GM23338 (cell line): ENCODE measurements around the gene CDK16. TPM values are rescaled to one million over a fixed set of nuclear protein-coding genes. Genes with fewer than 3 reads are reported as not detected.

ENCODE experiments used
- ATAC-seq: fragments of 200-7000 bp; cut with Tn5 transposase; 3 replicates; pipeline ENCODE4 v1.9.1; 2020
- DNase-seq: peaks from one replicate; pipeline ENCODE4 v3.0.0-alpha.2; 2015; ENCODE audit warnings: low spot score
- H2AFZ ChIP-seq: fragments of 200-600 bp; sonication (generic); 2 replicates; pipeline ENCODE4 v1.8.0; 2016; ENCODE audit warnings: antibody characterized with exemption, mild to moderate bottlenecking, moderate library complexity
- H3F3A ChIP-seq: fragments of 200-600 bp; sonication (generic); replicated peaks from 2 replicates; pipeline ENCODE4 v1.8.0; 2017; ENCODE audit warnings: antibody characterized with exemption, mixed run types, low read depth
- H3K27ac ChIP-seq: fragments of 200-600 bp; sonication (generic); 2 replicates; pipeline ENCODE4 v1.6.1; 2016; ENCODE audit warnings: low read depth
- H3K27me3 ChIP-seq: fragments of 200-600 bp; sonication (generic); 2 replicates; pipeline ENCODE4 v1.8.0; 2016; ENCODE audit warnings: mild to moderate bottlenecking, mixed run types, moderate library complexity; ENCODE audit not compliant: insufficient read depth
- H3K36me3 ChIP-seq: fragments of 200-600 bp; sonication (generic); 2 replicates; pipeline ENCODE4 v1.8.0; 2016; ENCODE audit warnings: mild to moderate bottlenecking; ENCODE audit not compliant: insufficient read depth
- H3K4me1 ChIP-seq: fragments of 200-600 bp; sonication (generic); 2 replicates; pipeline ENCODE4 v1.8.0; 2016; ENCODE audit warnings: mild to moderate bottlenecking, moderate library complexity; ENCODE audit not compliant: insufficient read depth
- H3K4me2 ChIP-seq: fragments of 200-600 bp; sonication (generic); 2 replicates; pipeline ENCODE4 v1.7.1; 2017; ENCODE audit warnings: mixed run types
- H3K4me3 ChIP-seq: fragments of 200-600 bp; sonication (generic); 2 replicates; pipeline ENCODE4 v1.6.1; 2016; ENCODE audit warnings: mixed run types
- H3K79me2 ChIP-seq: fragments of 200-600 bp; sonication (generic); replicated peaks from 2 replicates; pipeline ENCODE4 v1.8.0; 2017; ENCODE audit warnings: mild to moderate bottlenecking; ENCODE audit not compliant: insufficient read depth
- H3K9me2 ChIP-seq: fragments of 200-600 bp; sonication (generic); 2 replicates; pipeline ENCODE4 v1.8.0; 2017; ENCODE audit not compliant: insufficient read depth
- H4K20me1 ChIP-seq: fragments of 200-600 bp; sonication (generic); replicated peaks from 2 replicates; pipeline ENCODE4 v1.8.0; 2017; ENCODE audit warnings: mild to moderate bottlenecking; ENCODE audit not compliant: insufficient read depth
- H3K27ac Mint-ChIP-seq: 2 replicates; pipeline ENCODE4 v1.8.0; 2020; ENCODE audit warnings: inconsistent platforms, mild to moderate bottlenecking, moderate library complexity, mixed read lengths
- H3K27me3 Mint-ChIP-seq: 3 replicates; pipeline ENCODE4 v1.8.0; 2022; ENCODE audit warnings: low read depth, mild to moderate bottlenecking, moderate library complexity, mixed read lengths, inconsistent platforms; ENCODE audit not compliant: insufficient read depth, poor library complexity
- H3K36me3 Mint-ChIP-seq: 3 replicates; pipeline ENCODE4 v1.8.0; 2021; ENCODE audit warnings: low read depth, mild to moderate bottlenecking, inconsistent platforms, moderate library complexity, mixed read lengths
- H3K4me1 Mint-ChIP-seq: 3 replicates; pipeline ENCODE4 v1.8.0; 2020; ENCODE audit warnings: mild to moderate bottlenecking, inconsistent platforms, mixed read lengths
- H3K4me3 Mint-ChIP-seq: 3 replicates; pipeline ENCODE4 v1.8.0; 2021; ENCODE audit warnings: moderate library complexity, mild to moderate bottlenecking, inconsistent platforms, mixed read lengths
- H3K9me3 Mint-ChIP-seq: 3 replicates; pipeline ENCODE4 v1.8.0; 2020; ENCODE audit warnings: moderate library complexity, mild to moderate bottlenecking, inconsistent platforms, mixed read lengths
- CREB1 ChIP-seq: fragments of 250-450 bp; sonication (Bioruptor Pico); IDR thresholded peaks from 2 replicates; pipeline ENCODE4 v1.5.0; 2020; ENCODE audit warnings: low read depth, mild to moderate bottlenecking, moderate library complexity
- EZH2 ChIP-seq: fragments of 200-600 bp; sonication (generic); IDR thresholded peaks from one replicate; pipeline ENCODE4 v1.8.0; 2017; ENCODE audit warnings: antibody characterized with exemption, mild to moderate bottlenecking, low read depth; ENCODE audit not compliant: unreplicated experiment
- EZH2phosphoT487 ChIP-seq: fragments of 200-600 bp; sonication (generic); IDR thresholded peaks from one replicate; pipeline ENCODE4 v1.8.1; 2018; ENCODE audit warnings: antibody characterized with exemption; ENCODE audit not compliant: unreplicated experiment
- JUNB ChIP-seq: IDR thresholded peaks from one replicate; pipeline ENCODE4 v1.6.1; 2016; ENCODE audit warnings: antibody characterized with exemption; ENCODE audit not compliant: unreplicated experiment
- NANOG ChIP-seq: IDR thresholded peaks from 2 replicates; pipeline ENCODE4 v1.6.1; 2016; ENCODE audit warnings: antibody characterized with exemption, borderline replicate concordance
- POLR2AphosphoS5 ChIP-seq: IDR thresholded peaks from 2 replicates; pipeline ENCODE4 v1.6.1; 2016; ENCODE audit warnings: antibody characterized with exemption, low read depth
- STAT1 ChIP-seq: IDR thresholded peaks from one replicate; pipeline ENCODE4 v1.6.1; 2016; ENCODE audit warnings: antibody characterized with exemption; ENCODE audit not compliant: unreplicated experiment
- ZNF114 ChIP-seq: fragments of 250-450 bp; sonication (Bioruptor Pico); IDR thresholded peaks from 2 replicates; pipeline ENCODE4 v1.5.0; 2020; ENCODE audit warnings: mild to moderate bottlenecking, moderate library complexity
- ZNF331 ChIP-seq: fragments of 250-450 bp; sonication (Bioruptor Pico); IDR thresholded peaks from 2 replicates; pipeline ENCODE4 v1.5.0; 2020; ENCODE audit warnings: low read depth, mild to moderate bottlenecking, moderate library complexity
- polyA plus RNA-seq: library from polyadenylated mRNA; unstranded; fragments of >200 nt; fragmentation: Nextera tagmentation; extraction: Ambion mirVana; gene quantifications from 2 replicates; pipeline ENCODE4 v1.2.1, GENCODE V29; 2016
- total RNA-seq: library from RNA; depleted of rRNA; stranded (reverse); fragments of >200 nt; shearing (Covaris generic); gene quantifications from 2 replicates; pipeline ENCODE4 v1.2.3, GENCODE V29; 2014
- TF ChIP-seq, protein P1 (sequence below): IDR thresholded peaks from 2 replicates; pipeline ENCODE4 v1.6.1; 2016; ENCODE audit warnings: antibody characterized with exemption
- TF ChIP-seq, protein P2 (sequence below): IDR thresholded peaks from one replicate; pipeline ENCODE4 v1.6.1; 2018; ENCODE audit warnings: antibody characterized with exemption; ENCODE audit not compliant: unreplicated experiment
- TF ChIP-seq, protein P3 (sequence below), 2 experiments: fragments of 200-600 bp in 1 of 2; sonication (generic) in 1 of 2; conservative IDR thresholded peaks; 2 replicates each; pipeline versions ENCODE4 v1.5.1 to v1.6.1; 2016 to 2017; ENCODE audit warnings: antibody characterized with exemption in 2 of 2, low read depth in 2 of 2, mild to moderate bottlenecking in 2 of 2, moderate library complexity in 1 of 2

CDK16 gene
- total and polyA plus RNA-seq, 2 experiments from 2014 or later: 58.9 to 158 TPM

DNA sequence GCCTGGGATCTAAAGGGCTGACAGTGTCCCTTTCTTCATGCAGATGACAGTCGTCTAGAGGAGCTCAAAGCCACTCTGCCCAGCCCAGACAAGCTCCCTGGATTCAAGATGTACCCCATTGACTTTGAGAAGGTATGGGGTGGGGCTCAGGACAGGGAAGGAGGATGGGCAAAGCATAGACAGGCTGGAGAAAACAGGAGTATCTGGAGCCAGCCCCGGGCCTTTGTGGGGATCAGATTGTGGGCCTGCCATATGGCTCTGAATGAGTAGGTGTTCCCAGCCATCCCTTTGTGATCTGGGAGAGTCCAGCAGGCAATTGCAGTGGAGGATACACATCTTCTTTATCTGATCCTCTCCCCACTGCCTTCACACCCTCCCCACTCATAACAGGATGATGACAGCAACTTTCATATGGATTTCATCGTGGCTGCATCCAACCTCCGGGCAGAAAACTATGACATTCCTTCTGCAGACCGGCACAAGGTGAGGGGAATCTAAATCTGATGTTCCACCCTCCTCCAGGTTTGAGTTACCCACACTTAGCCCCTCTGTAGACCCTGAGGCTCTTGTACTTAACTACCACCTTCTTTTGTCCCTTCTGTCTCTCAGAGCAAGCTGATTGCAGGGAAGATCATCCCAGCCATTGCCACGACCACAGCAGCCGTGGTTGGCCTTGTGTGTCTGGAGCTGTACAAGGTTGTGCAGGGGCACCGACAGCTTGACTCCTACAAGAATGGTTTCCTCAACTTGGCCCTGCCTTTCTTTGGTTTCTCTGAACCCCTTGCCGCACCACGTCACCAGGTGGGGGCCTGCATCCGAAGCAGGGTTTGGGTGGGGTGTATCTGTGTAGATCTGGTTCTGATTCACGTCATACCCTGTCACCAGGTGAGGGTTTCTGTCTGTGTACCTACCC is 5.8 kb upstream of the CDK16 start (continued):
- TF ChIP-seq STAT1: no peak
- TF ChIP-seq, protein P1, sequence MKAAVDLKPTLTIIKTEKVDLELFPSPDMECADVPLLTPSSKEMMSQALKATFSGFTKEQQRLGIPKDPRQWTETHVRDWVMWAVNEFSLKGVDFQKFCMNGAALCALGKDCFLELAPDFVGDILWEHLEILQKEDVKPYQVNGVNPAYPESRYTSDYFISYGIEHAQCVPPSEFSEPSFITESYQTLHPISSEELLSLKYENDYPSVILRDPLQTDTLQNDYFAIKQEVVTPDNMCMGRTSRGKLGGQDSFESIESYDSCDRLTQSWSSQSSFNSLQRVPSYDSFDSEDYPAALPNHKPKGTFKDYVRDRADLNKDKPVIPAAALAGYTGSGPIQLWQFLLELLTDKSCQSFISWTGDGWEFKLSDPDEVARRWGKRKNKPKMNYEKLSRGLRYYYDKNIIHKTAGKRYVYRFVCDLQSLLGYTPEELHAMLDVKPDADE: no peak
- no peak for TF ChIP-seq EZH2
- TF ChIP-seq POLR2AphosphoS5: no peak
- TF ChIP-seq, protein P2, sequence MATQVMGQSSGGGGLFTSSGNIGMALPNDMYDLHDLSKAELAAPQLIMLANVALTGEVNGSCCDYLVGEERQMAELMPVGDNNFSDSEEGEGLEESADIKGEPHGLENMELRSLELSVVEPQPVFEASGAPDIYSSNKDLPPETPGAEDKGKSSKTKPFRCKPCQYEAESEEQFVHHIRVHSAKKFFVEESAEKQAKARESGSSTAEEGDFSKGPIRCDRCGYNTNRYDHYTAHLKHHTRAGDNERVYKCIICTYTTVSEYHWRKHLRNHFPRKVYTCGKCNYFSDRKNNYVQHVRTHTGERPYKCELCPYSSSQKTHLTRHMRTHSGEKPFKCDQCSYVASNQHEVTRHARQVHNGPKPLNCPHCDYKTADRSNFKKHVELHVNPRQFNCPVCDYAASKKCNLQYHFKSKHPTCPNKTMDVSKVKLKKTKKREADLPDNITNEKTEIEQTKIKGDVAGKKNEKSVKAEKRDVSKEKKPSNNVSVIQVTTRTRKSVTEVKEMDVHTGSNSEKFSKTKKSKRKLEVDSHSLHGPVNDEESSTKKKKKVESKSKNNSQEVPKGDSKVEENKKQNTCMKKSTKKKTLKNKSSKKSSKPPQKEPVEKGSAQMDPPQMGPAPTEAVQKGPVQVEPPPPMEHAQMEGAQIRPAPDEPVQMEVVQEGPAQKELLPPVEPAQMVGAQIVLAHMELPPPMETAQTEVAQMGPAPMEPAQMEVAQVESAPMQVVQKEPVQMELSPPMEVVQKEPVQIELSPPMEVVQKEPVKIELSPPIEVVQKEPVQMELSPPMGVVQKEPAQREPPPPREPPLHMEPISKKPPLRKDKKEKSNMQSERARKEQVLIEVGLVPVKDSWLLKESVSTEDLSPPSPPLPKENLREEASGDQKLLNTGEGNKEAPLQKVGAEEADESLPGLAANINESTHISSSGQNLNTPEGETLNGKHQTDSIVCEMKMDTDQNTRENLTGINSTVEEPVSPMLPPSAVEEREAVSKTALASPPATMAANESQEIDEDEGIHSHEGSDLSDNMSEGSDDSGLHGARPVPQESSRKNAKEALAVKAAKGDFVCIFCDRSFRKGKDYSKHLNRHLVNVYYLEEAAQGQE: no peak
- no peak for TF ChIP-seq CREB1 (CRISPR knock-in tag)
- no peak for TF ChIP-seq JUNB
- TF ChIP-seq, protein P3, sequence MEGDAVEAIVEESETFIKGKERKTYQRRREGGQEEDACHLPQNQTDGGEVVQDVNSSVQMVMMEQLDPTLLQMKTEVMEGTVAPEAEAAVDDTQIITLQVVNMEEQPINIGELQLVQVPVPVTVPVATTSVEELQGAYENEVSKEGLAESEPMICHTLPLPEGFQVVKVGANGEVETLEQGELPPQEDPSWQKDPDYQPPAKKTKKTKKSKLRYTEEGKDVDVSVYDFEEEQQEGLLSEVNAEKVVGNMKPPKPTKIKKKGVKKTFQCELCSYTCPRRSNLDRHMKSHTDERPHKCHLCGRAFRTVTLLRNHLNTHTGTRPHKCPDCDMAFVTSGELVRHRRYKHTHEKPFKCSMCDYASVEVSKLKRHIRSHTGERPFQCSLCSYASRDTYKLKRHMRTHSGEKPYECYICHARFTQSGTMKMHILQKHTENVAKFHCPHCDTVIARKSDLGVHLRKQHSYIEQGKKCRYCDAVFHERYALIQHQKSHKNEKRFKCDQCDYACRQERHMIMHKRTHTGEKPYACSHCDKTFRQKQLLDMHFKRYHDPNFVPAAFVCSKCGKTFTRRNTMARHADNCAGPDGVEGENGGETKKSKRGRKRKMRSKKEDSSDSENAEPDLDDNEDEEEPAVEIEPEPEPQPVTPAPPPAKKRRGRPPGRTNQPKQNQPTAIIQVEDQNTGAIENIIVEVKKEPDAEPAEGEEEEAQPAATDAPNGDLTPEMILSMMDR (conservative IDR thresholded peaks at IDR 0.05; ENCODE audit: low read depth in 2 of 2): no peak
- no peak for TF ChIP-seq EZH2phosphoT487

DNA sequence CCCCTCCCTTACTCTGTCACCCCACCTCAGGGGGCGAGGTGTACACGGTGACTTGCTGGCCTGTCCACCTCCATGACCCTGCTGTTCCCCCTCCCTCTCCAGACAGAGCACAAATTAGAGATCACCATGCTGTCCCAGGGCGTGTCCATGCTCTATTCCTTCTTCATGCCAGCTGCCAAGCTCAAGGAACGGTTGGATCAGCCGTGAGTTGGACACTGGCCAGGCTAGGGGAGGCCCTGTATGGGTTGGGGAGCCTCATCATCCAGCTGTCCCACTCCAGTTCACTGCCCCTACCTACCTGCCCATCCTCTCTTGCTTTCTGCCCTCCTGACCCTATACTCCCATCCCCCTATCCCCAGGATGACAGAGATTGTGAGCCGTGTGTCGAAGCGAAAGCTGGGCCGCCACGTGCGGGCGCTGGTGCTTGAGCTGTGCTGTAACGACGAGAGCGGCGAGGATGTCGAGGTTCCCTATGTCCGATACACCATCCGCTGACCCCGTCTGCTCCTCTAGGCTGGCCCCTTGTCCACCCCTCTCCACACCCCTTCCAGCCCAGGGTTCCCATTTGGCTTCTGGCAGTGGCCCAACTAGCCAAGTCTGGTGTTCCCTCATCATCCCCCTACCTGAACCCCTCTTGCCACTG is 3.9 kb upstream of the CDK16 start:
- H3K4me1 ChIP-seq: no peaks in the 10 kb centered on the region
- H3K27ac ChIP-seq: no peak overlapping the region
- peaks cover 7% of the 10 kb centered on the region for H3F3A ChIP-seq
- Mint-ChIP-seq H3K36me3 (peaks cover 71% of the 10 kb centered on the region), H3K9me3 (no peaks in the 10 kb centered on the region), H3K4me1 (peaks cover 16% of the 10 kb centered on the region), H3K27me3 (peaks cover 20% of the 10 kb centered on the region), H3K27ac (no peak overlapping the region), H3K4me3 (no peak overlapping the region)
- no peaks in the 10 kb centered on the region for H3K9me2 ChIP-seq
- no peak overlapping the region for H3K4me3 ChIP-seq
- H2AFZ ChIP-seq: no peak overlapping the region
- H3K27me3 ChIP-seq: no peaks in the 10 kb centered on the region
- peaks cover 10% of the 10 kb centered on the region for H3K79me2 ChIP-seq
- peaks cover 4% of the 10 kb centered on the region; the same call in 1 of the 2 replicates for H4K20me1 ChIP-seq
- peaks cover 34% of the 10 kb centered on the region for H3K36me3 ChIP-seq
- ATAC-seq (no peak), DNase-seq (no peak)
- H3K4me2 ChIP-seq: no peak overlapping the region
- TF ChIP-seq ZNF114 (CRISPR knock-in tag): no peak
- no peak for TF ChIP-seq STAT1
- TF ChIP-seq NANOG: no peak
- TF ChIP-seq, protein P1: no peak
- no peak for TF ChIP-seq ZNF331 (CRISPR knock-in tag)
- no peak for TF ChIP-seq JUNB
